LNCAP (cell line): ENCODE results near the gene HADHB.

Source experiments
- TF ChIP-seq, protein P1 (sequence below): fragments of 450-650 bp; IDR thresholded peaks from 2 replicates; pipeline ENCODE4 v1.5.1; 2017; ENCODE audit warnings: mild to moderate bottlenecking

HADHB gene

GRCh38 chr2:26300234-26300925, 55.6 kb downstream of the HADHB start:
- TF ChIP-seq, protein P1, sequence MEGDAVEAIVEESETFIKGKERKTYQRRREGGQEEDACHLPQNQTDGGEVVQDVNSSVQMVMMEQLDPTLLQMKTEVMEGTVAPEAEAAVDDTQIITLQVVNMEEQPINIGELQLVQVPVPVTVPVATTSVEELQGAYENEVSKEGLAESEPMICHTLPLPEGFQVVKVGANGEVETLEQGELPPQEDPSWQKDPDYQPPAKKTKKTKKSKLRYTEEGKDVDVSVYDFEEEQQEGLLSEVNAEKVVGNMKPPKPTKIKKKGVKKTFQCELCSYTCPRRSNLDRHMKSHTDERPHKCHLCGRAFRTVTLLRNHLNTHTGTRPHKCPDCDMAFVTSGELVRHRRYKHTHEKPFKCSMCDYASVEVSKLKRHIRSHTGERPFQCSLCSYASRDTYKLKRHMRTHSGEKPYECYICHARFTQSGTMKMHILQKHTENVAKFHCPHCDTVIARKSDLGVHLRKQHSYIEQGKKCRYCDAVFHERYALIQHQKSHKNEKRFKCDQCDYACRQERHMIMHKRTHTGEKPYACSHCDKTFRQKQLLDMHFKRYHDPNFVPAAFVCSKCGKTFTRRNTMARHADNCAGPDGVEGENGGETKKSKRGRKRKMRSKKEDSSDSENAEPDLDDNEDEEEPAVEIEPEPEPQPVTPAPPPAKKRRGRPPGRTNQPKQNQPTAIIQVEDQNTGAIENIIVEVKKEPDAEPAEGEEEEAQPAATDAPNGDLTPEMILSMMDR, result no peak

DNA sequence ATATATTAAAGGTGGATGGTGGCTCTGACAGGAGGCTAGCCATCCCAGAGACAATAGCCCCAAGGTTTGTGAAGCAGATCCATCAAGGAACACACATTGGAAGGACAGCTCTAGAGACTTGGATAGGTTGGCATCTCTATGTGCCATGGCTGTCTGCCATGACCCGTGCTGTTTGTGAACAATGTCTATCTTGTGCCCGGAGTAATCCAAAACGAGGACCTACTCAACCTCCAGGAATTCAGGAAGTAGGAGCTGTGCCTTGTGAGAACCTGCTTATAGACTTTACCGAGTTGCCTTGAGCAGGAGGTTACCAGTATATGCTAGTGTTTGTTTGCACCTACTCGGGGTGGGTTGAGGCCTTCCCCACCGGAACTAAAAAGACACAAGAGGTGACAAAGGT, 58.1 kb downstream of the HADHB start:
- TF ChIP-seq, protein P1, result no peak

DNA sequence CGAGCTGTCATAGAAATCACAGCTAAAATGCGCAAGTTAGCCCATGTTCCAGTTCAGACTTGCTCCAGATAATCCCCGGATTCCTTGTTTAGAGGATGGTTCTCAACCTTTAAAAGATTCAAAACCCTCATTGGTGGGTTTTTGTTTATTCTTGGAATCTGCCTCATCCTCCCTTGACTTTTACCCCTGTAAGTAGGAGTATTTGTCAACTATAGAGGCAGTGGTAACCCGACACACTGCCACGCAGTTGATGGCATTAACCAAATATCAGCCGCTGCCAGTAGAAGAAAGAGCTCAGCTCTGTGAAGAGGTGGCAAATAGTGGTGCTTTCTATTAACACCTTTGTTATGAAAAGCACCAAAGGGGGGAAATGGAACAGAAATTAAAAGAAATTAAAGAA, 60.8 kb downstream of the HADHB start:
- TF ChIP-seq, protein P1, result no peak

- TF ChIP-seq, protein P1, result no peak
These were observed 65.2 kb downstream of the HADHB start for GRCh38 chr2:26309921-26310320.

- TF ChIP-seq, protein P1, result no peak
These were observed 67.7 kb downstream of the HADHB start for GRCh38 chr2:26312471-26312870.

- TF ChIP-seq, protein P1, result no peak
These were observed 68.7 kb downstream of the HADHB start for GRCh38 chr2:26313446-26313845.

GRCh38 chr2:26314243-26314642, 69.5 kb downstream of the HADHB start:
- TF ChIP-seq, protein P1, result no peak

- TF ChIP-seq, protein P1, result no peak
These were observed 71.3 kb downstream of the HADHB start for GRCh38 chr2:26316041-26316440.
